A172 (cell line): ENCODE data around the gene SRL. TPM values are rescaled to one million over a fixed set of nuclear protein-coding genes. Genes with fewer than 3 reads are reported as not detected.

Experiments
- DNase-seq: peaks from one replicate; pipeline ENCODE4 v3.0.0-alpha.2; 2015; ENCODE audit warnings: low spot score
- total RNA-seq: library from RNA; depleted of rRNA; stranded (reverse); fragments of >200 nt; shearing (Covaris generic); gene quantifications from 2 replicates; pipeline ENCODE4 v1.2.3, GENCODE V29; 2014; rRNA removed

Gene SRL
- not detected in 2 replicates for total RNA-seq

GRCh38 chr16:4241928-4242283 is at the start of gene SRL:
TSS of gene SRL (minus strand) at chr16:4242080. CDS start at chr16:4242067, 13 bp downstream.
- no peak for DNase-seq

- DNase-seq = peak; percentile 94
Measured at GRCh38 chr16:4290236-4290830, 48.5 kb upstream of the SRL start.

GRCh38 chr16:4288148-4288921 is 46.5 kb upstream of the SRL start:
- DNase-seq = peak; percentile 76

- no peak for DNase-seq
Measured at GRCh38 chr16:4285167-4285566, 43.3 kb upstream of the SRL start.

GRCh38 chr16:4283939-4284338 is 42.1 kb upstream of the SRL start:
- DNase-seq = peak; percentile 57

- no peak for DNase-seq
Measured at GRCh38 chr16:4283441-4283840, 41.6 kb upstream of the SRL start.

GRCh38 chr16:4280625-4281024 is 38.7 kb upstream of the SRL start:
- DNase-seq = no peak

- DNase-seq = no peak
Measured at GRCh38 chr16:4277987-4278513, 36.2 kb upstream of the SRL start.

- no peak for DNase-seq
Measured at GRCh38 chr16:4275861-4276260, 34.0 kb upstream of the SRL start.

GRCh38 chr16:4273858-4274311 is 32.0 kb upstream of the SRL start:
- DNase-seq = peak; percentile 47

- peak; percentile 22 for DNase-seq
Measured at GRCh38 chr16:4272114-4272956, 30.5 kb upstream of the SRL start.

- peak; percentile 82 for DNase-seq
Measured at GRCh38 chr16:4271176-4272113, 29.6 kb upstream of the SRL start.

GRCh38 chr16:4270595-4270994 is 28.7 kb upstream of the SRL start:
- no peak for DNase-seq

- DNase-seq = no peak
Measured at GRCh38 chr16:4270091-4270490, 28.2 kb upstream of the SRL start.

GRCh38 chr16:4266372-4266771 is 24.5 kb upstream of the SRL start:
- peak; percentile 65 for DNase-seq

- no peak for DNase-seq
Measured at GRCh38 chr16:4265676-4266075, 23.8 kb upstream of the SRL start.

- DNase-seq = no peak
Measured at GRCh38 chr16:4264546-4264945, 22.7 kb upstream of the SRL start.

GRCh38 chr16:4263504-4264436 is 21.9 kb upstream of the SRL start:
- DNase-seq = no peak

- no peak for DNase-seq
Measured at GRCh38 chr16:4262303-4262835, 20.5 kb upstream of the SRL start.
